ENCODE data around the gene TCHP.

DNA sequence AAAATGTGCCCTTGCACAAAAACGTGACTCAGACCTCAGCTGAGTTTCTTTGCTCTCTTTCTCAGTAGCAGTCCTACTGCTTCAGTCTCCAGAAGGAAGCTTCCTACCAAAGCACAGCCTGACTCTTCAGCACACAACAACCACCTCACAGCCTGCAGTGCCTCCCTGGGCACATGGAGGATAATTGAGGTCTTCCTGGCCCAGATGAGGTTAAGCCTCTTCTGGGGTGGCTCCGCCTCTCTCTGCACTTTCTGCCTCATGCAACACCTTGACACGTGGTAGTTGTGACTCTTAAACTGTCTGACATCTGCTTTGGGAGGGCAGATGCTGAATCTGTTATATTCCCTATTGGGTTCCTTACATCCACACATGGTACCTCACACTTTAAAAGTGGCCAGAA lies 62.3 kb downstream of the TCHP start:
- no peak for TF ChIP-seq EZH2phosphoT487 (conservative IDR thresholded peaks at IDR 0.05; ENCODE audit: low read length)
- TF ChIP-seq, protein P1, sequence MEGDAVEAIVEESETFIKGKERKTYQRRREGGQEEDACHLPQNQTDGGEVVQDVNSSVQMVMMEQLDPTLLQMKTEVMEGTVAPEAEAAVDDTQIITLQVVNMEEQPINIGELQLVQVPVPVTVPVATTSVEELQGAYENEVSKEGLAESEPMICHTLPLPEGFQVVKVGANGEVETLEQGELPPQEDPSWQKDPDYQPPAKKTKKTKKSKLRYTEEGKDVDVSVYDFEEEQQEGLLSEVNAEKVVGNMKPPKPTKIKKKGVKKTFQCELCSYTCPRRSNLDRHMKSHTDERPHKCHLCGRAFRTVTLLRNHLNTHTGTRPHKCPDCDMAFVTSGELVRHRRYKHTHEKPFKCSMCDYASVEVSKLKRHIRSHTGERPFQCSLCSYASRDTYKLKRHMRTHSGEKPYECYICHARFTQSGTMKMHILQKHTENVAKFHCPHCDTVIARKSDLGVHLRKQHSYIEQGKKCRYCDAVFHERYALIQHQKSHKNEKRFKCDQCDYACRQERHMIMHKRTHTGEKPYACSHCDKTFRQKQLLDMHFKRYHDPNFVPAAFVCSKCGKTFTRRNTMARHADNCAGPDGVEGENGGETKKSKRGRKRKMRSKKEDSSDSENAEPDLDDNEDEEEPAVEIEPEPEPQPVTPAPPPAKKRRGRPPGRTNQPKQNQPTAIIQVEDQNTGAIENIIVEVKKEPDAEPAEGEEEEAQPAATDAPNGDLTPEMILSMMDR (IDR thresholded peaks at IDR 0.05; ENCODE audit: insufficient read depth, low read length, poor library complexity, severe bottlenecking) = no peak
